IPS-20b (cell line): ENCODE results near the gene CD72.
A peak's percentile ranks its signal among the peaks of the same experiment; 100 is the strongest.

ENCODE experiments used
- H3K27ac ChIP-seq: one replicate; pipeline ENCODE4 v1.5.1; 2013; ENCODE audit warnings: low read length
- H3K27me3 ChIP-seq: 2 replicates; pipeline ENCODE4 v1.6.1; 2013; ENCODE audit warnings: mild to moderate bottlenecking, low read length, inconsistent platforms; ENCODE audit not compliant: insufficient read depth
- H3K36me3 ChIP-seq: 2 replicates; pipeline ENCODE4 v1.6.1; 2013; ENCODE audit warnings: low read depth, mild to moderate bottlenecking, inconsistent platforms, low read length, moderate library complexity; ENCODE audit not compliant: insufficient read depth
- H3K4me1 ChIP-seq: 2 replicates; pipeline ENCODE4 v1.6.1; 2013; ENCODE audit warnings: mild to moderate bottlenecking, control low read depth, inconsistent platforms, low read length, moderate library complexity; ENCODE audit not compliant: insufficient read depth
- H3K4me3 ChIP-seq: 2 replicates; pipeline ENCODE4 v1.5.1; 2013; ENCODE audit warnings: mild to moderate bottlenecking, low read length, inconsistent platforms
- H3K9ac ChIP-seq: 2 replicates; pipeline ENCODE4 v1.6.1; 2013; ENCODE audit warnings: low read depth, mild to moderate bottlenecking, inconsistent platforms, low read length, moderate library complexity
- H3K9me3 ChIP-seq: 2 replicates; pipeline ENCODE4 v1.6.1; 2013; ENCODE audit warnings: mild to moderate bottlenecking, low read depth, low read length, inconsistent platforms; ENCODE audit not compliant: insufficient read depth

Gene CD72

GRCh38 chr9:35611230-35611797 is 6.9 kb downstream of the CD72 start:
- Histone ChIP-seq H3K4me1 (peaks cover 6% of the 10 kb centered on the region), H3K36me3 (peaks cover 32% of the 10 kb centered on the region), H3K9me3 (no peaks in the 10 kb centered on the region), H3K27ac (no peak overlapping the region), H3K27me3 (peaks cover 23% of the 10 kb centered on the region), H3K4me3 (no peak overlapping the region), H3K9ac (no peak overlapping the region)

- Histone ChIP-seq H3K27ac (no peak overlapping the region), H3K9me3 (no peaks in the 10 kb centered on the region), H3K4me1 (peaks cover 6% of the 10 kb centered on the region), H3K27me3 (peaks cover 7% of the 10 kb centered on the region), H3K9ac (no peak overlapping the region), H3K36me3 (peaks cover 32% of the 10 kb centered on the region), H3K4me3 (no peak overlapping the region)
Observed at GRCh38 chr9:35609820-35610163, 8.4 kb downstream of the CD72 start.

GRCh38 chr9:35609001-35609819 is 9.0 kb downstream of the CD72 start:
- H3K4me3 ChIP-seq = no peak overlapping the region
- no peak overlapping the region for H3K9ac ChIP-seq
- H3K9me3 ChIP-seq = no peaks in the 10 kb centered on the region
- peaks cover 32% of the 10 kb centered on the region for H3K36me3 ChIP-seq
- H3K27me3 ChIP-seq = peaks cover 2% of the 10 kb centered on the region; the same call in 1 of the 2 replicates
- no peak overlapping the region for H3K27ac ChIP-seq
- H3K4me1 ChIP-seq = peaks cover 6% of the 10 kb centered on the region

- H3K36me3 ChIP-seq = peaks cover 32% of the 10 kb centered on the region
- H3K9me3 ChIP-seq = no peaks in the 10 kb centered on the region
- H3K9ac ChIP-seq = no peak overlapping the region
- H3K27ac ChIP-seq = no peak overlapping the region
- peaks cover 6% of the 10 kb centered on the region for H3K4me1 ChIP-seq
- no peaks in the 10 kb centered on the region; the same call in 1 of the 2 replicates for H3K27me3 ChIP-seq
- no peak overlapping the region for H3K4me3 ChIP-seq
Observed at GRCh38 chr9:35608221-35608620, 10.0 kb downstream of the CD72 start.

- Histone ChIP-seq H3K27ac (no peak overlapping the region), H3K4me1 (peaks cover 6% of the 10 kb centered on the region)
Observed at GRCh38 chr9:35606726-35607125, 11.5 kb downstream of the CD72 start.

GRCh38 chr9:35606138-35606504 is 12.1 kb downstream of the CD72 start:
- Histone ChIP-seq H3K27me3 (no peaks in the 10 kb centered on the region), H3K36me3 (peaks cover 32% of the 10 kb centered on the region), H3K9me3 (no peaks in the 10 kb centered on the region), H3K9ac (peak overlapping the region; percentile 73; the same call in 1 of the 2 replicates), H3K27ac (no peak overlapping the region), H3K4me3 (peak overlapping the region; percentile 91), H3K4me1 (peaks cover 6% of the 10 kb centered on the region)

More at GRCh38 chr9:35606726-35607125, 11.5 kb downstream of the CD72 start:
- Histone ChIP-seq H3K27me3 (no peaks in the 10 kb centered on the region), H3K9ac (no peak overlapping the region), H3K36me3 (peaks cover 32% of the 10 kb centered on the region), H3K4me3 (no peak overlapping the region), H3K9me3 (no peaks in the 10 kb centered on the region)

GRCh38 chr9:35605351-35606137 is 12.7 kb downstream of the CD72 start:
- Histone ChIP-seq H3K4me1 (peaks cover 6% of the 10 kb centered on the region), H3K9me3 (no peaks in the 10 kb centered on the region), H3K36me3 (peaks cover 32% of the 10 kb centered on the region), H3K27ac (no peak overlapping the region), H3K4me3 (peak overlapping the region; percentile 91), H3K9ac (peak overlapping the region; percentile 73; the same call in 1 of the 2 replicates), H3K27me3 (no peaks in the 10 kb centered on the region)

- peak within 1 kb of the TSS; percentile 91 for H3K4me3 ChIP-seq
- H3K27ac ChIP-seq = no peak within 1 kb of the TSS
- H3K27me3 ChIP-seq = no peaks in the 10 kb centered on the region
- H3K4me1 ChIP-seq = peaks cover 11% of the 10 kb centered on the region
- H3K9ac ChIP-seq = peak within 1 kb of the TSS; percentile 73; the same call in 1 of the 2 replicates
- peaks cover 29% of the 10 kb centered on the region for H3K36me3 ChIP-seq
- no peaks in the 10 kb centered on the region for H3K9me3 ChIP-seq
Observed at GRCh38 chr9:35604578-35605350, 13.4 kb downstream of the CD72 start, which contains the start of gene TESK1. Gene TESK1, plus strand, starts transcription at chr9:35605262. Its CDS starts 358 bp downstream, at chr9:35605620.

GRCh38 chr9:35603986-35604577 is 14.1 kb downstream of the CD72 start:
- peaks cover 22% of the 10 kb centered on the region for H3K36me3 ChIP-seq
- H3K4me1 ChIP-seq = peaks cover 16% of the 10 kb centered on the region
- H3K27me3 ChIP-seq = no peaks in the 10 kb centered on the region
- no peaks in the 10 kb centered on the region for H3K9me3 ChIP-seq
- H3K27ac ChIP-seq = no peak overlapping the region
- H3K9ac ChIP-seq = peak overlapping the region; percentile 65; the same call in 1 of the 2 replicates
- peak overlapping the region; percentile 69 for H3K4me3 ChIP-seq

- Histone ChIP-seq H3K4me1 (peaks cover 17% of the 10 kb centered on the region), H3K9me3 (no peaks in the 10 kb centered on the region), H3K27ac (no peak overlapping the region), H3K27me3 (no peaks in the 10 kb centered on the region), H3K36me3 (peaks cover 17% of the 10 kb centered on the region), H3K9ac (peak overlapping the region; percentile 61; the same call in 1 of the 2 replicates), H3K4me3 (peak overlapping the region; percentile 63)
Observed at GRCh38 chr9:35603506-35603985, 14.7 kb downstream of the CD72 start.
